ENCODE measurements around the gene TUBB4B.

DNA sequence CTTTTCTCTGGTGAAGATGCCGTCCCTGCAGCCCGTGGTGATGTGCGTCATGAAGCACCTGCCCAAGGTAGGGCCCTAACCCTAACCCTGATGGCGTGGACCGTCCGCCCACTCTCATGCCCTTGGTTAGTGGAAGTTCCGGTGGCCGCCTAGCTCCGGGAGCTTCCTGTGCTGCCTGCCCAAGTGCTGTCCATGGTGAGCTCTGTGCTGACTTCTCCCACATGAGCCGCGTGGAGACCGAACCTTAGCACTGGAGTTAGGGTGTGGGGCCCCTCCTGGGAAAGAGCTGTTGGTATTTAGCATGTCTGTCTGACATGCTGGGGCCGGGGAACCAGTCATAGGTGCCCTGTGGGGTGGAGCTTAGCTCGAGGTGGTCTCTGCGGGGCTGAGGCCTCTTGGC, 15.3 kb downstream of the TUBB4B start:
- TF ChIP-seq EZH2 (IDR thresholded peaks at IDR 0.05; ENCODE audit: insufficient read depth, poor library complexity, severe bottlenecking): no peak
- TF ChIP-seq EZH2phosphoT487 (IDR thresholded peaks at IDR 0.05; ENCODE audit: insufficient read depth, low read depth): no peak
